Measurements from ENCODE around the gene IPMK. TPM values are rescaled to one million over a fixed set of nuclear protein-coding genes. Genes with fewer than 3 reads are reported as not detected.
A peak's percentile ranks its signal among the peaks of the same experiment; 100 is the strongest.

The IPMK gene
- total and polyA plus RNA-seq, 4 donors = 2.6 to 16.7 (median 5.0) TPM

- ATAC-seq (ENCODE audit: insufficient read depth, low FRiP score) (no peak), DNase-seq (peak in 2 of 3 donors; percentile 25 to 58)
- Histone ChIP-seq H3K9ac (ENCODE audit: insufficient read depth in 1 of 2, low read length in 2 of 2) (no peak overlapping the region), H3K4me1 (ENCODE audit: control insufficient read depth in 5 of 5, insufficient read depth in 5 of 5, low read length in 5 of 5) (no peaks in the 10 kb centered on the region), H3K36me3 (ENCODE audit: control insufficient read depth in 4 of 4, insufficient read depth in 4 of 4, low read length in 4 of 4) (no peaks in the 10 kb centered on the region), H3K4me3 (no peak overlapping the region), H3K27me3 (ENCODE audit: control insufficient read depth in 3 of 3, insufficient read depth in 3 of 3, low read length in 2 of 3) (no peaks in the 10 kb centered on the region), H3K27ac (ENCODE audit: low read depth in 1 of 2, low read length in 1 of 2) (no peak overlapping the region), H3K9me3 (ENCODE audit: control insufficient read depth in 4 of 4, insufficient read depth in 3 of 4, low read length in 3 of 4) (no peaks in the 10 kb centered on the region)
- whole genome bisulfite sequencing, 2 donors = 27 to 39% methylated on average over 2 of the region's 2 CpGs
- TF ChIP-seq CTCF (IDR thresholded peaks at IDR 0.05; ENCODE audit: control extremely low read depth, extremely low read depth) = no peak
Measured at GRCh38 chr10:58175990-58176900, 91.4 kb downstream of the IPMK start.

- no peak for DNase-seq
- H3K36me3 ChIP-seq (ENCODE audit: control insufficient read depth in 4 of 4, insufficient read depth in 4 of 4, low read length in 4 of 4) = no peaks in the 10 kb centered on the region
- H3K4me3 ChIP-seq = no peak overlapping the region
- H3K9me3 ChIP-seq (ENCODE audit: control insufficient read depth in 4 of 4, insufficient read depth in 3 of 4, low read length in 3 of 4) = no peaks in the 10 kb centered on the region
- no peaks in the 10 kb centered on the region for H3K4me1 ChIP-seq (ENCODE audit: control insufficient read depth in 5 of 5, insufficient read depth in 5 of 5, low read length in 5 of 5)
- WGBS, 2 donors = 89 to 95% methylated on average over 5 of the region's 5 CpGs
- no peaks in the 10 kb centered on the region for H3K27me3 ChIP-seq (ENCODE audit: control insufficient read depth in 3 of 3, insufficient read depth in 3 of 3, low read length in 2 of 3)
- H3K9ac ChIP-seq (ENCODE audit: insufficient read depth in 1 of 2, low read length in 2 of 2) = no peak overlapping the region
- no peak overlapping the region for H3K27ac ChIP-seq (ENCODE audit: low read depth in 1 of 2, low read length in 1 of 2)
- no peak for TF ChIP-seq CTCF (IDR thresholded peaks at IDR 0.05; ENCODE audit: control extremely low read depth, extremely low read depth)
- ATAC-seq (ENCODE audit: insufficient read depth, low FRiP score) = no peak
Measured at GRCh38 chr10:58174831-58175230, 92.9 kb downstream of the IPMK start.

GRCh38 chr10:58173391-58173790 lies 94.3 kb downstream of the IPMK start:
- Histone ChIP-seq H3K9ac (ENCODE audit: insufficient read depth in 1 of 2, low read length in 2 of 2) (no peak overlapping the region), H3K9me3 (ENCODE audit: control insufficient read depth in 4 of 4, insufficient read depth in 3 of 4, low read length in 3 of 4) (no peaks in the 10 kb centered on the region), H3K36me3 (ENCODE audit: control insufficient read depth in 4 of 4, insufficient read depth in 4 of 4, low read length in 4 of 4) (no peaks in the 10 kb centered on the region), H3K27ac (ENCODE audit: low read depth in 1 of 2, low read length in 1 of 2) (no peak overlapping the region), H3K4me1 (ENCODE audit: control insufficient read depth in 5 of 5, insufficient read depth in 5 of 5, low read length in 5 of 5) (no peaks in the 10 kb centered on the region), H3K4me3 (no peak overlapping the region), H3K27me3 (ENCODE audit: control insufficient read depth in 3 of 3, insufficient read depth in 3 of 3, low read length in 2 of 3) (no peaks in the 10 kb centered on the region)
- WGBS, 2 donors = 50 to 63% methylated on average over 2 of the region's 2 CpGs
- DNase-seq (no peak), ATAC-seq (ENCODE audit: insufficient read depth, low FRiP score) (no peak)
- no peak for TF ChIP-seq CTCF (IDR thresholded peaks at IDR 0.05; ENCODE audit: control extremely low read depth, extremely low read depth)
